Thyroid gland (tissue), 4 donors: ENCODE data around the gene PTPRG.

Experiments
- POLR2A ChIP-seq, 2 donors: fragments of 450-650 bp; IDR thresholded peaks; one replicate each; pipeline ENCODE4 v1.6.1; 2017; ENCODE audit warnings: antibody characterized with exemption in 2 of 2, mild to moderate bottlenecking in 2 of 2, moderate library complexity in 1 of 2
- TF ChIP-seq, protein P1 (sequence below), 6 experiments: fragments of 200-600 bp in 3 of 6; fragments of 450-650 bp in 3 of 6; sonication (generic) in 3 of 6; IDR thresholded peaks; one replicate each; pipeline ENCODE4 v1.5.1; 2016 to 2019; ENCODE audit warnings: antibody characterized with exemption in 6 of 6, mild to moderate bottlenecking in 2 of 6, inconsistent platforms in 1 of 6, moderate library complexity in 1 of 6

DNA sequence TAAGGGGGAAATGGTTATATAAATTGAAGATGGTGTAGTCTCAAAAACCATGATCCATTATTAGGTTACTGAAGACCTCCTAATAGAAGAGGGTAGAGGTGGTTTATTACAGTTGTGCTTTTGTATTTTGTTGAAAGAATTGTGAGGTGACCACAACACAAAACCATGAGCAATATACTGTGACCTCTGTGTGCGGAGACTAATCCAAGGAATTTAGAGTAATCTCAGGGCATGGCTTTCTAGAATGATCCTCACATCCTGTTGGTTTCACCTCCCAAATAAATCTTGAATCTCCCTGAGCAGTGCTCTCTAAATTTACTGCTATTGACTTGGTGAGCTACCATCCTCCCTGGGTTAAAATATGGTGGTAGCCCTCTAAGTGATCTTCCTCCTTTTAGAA, 52.3 kb downstream of the PTPRG start:
- no peak for TF ChIP-seq POLR2A (IDR thresholded peaks at IDR 0.05)
- TF ChIP-seq, protein P1, sequence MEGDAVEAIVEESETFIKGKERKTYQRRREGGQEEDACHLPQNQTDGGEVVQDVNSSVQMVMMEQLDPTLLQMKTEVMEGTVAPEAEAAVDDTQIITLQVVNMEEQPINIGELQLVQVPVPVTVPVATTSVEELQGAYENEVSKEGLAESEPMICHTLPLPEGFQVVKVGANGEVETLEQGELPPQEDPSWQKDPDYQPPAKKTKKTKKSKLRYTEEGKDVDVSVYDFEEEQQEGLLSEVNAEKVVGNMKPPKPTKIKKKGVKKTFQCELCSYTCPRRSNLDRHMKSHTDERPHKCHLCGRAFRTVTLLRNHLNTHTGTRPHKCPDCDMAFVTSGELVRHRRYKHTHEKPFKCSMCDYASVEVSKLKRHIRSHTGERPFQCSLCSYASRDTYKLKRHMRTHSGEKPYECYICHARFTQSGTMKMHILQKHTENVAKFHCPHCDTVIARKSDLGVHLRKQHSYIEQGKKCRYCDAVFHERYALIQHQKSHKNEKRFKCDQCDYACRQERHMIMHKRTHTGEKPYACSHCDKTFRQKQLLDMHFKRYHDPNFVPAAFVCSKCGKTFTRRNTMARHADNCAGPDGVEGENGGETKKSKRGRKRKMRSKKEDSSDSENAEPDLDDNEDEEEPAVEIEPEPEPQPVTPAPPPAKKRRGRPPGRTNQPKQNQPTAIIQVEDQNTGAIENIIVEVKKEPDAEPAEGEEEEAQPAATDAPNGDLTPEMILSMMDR (IDR thresholded peaks at IDR 0.05), result no peak
